HepG2 (cell line): ENCODE results near the gene PSMB11. TPM values are rescaled to one million over a fixed set of nuclear protein-coding genes. Genes with fewer than 3 reads are reported as not detected.

Source experiments
- CAMTA2 ChIP-seq: sonication (generic); formaldehyde crosslinking; IDR thresholded peaks from 2 replicates; pipeline ENCODE4 v1.4.0; 2020; ENCODE audit warnings: mild to moderate bottlenecking, missing genetic modification reagents, borderline replicate concordance
- CBFB ChIP-seq: sonication (generic); formaldehyde crosslinking; IDR thresholded peaks from 2 replicates; pipeline ENCODE4 v1.4.0; 2020; ENCODE audit warnings: missing genetic modification reagents
- CENPT ChIP-seq: sonication (generic); formaldehyde crosslinking; IDR thresholded peaks from 2 replicates; pipeline ENCODE4 v1.8.0; 2022; ENCODE audit warnings: low read depth, mild to moderate bottlenecking, moderate library complexity, missing genetic modification reagents
- ISX ChIP-seq: sonication (generic); formaldehyde crosslinking; conservative IDR thresholded peaks from 2 replicates; pipeline ENCODE4 v1.5.0; 2020; ENCODE audit warnings: missing genetic modification reagents
- KAT2B ChIP-seq: fragments of 150-350 bp; IDR thresholded peaks from 2 replicates; pipeline ENCODE4 v1.6.1; 2014; ENCODE audit warnings: low read depth, low read length, borderline replicate concordance
- MTA1 ChIP-seq: sonication (generic); formaldehyde crosslinking; IDR thresholded peaks from 2 replicates; pipeline ENCODE4 v1.4.0; 2020; ENCODE audit warnings: missing genetic modification reagents, mild to moderate bottlenecking, borderline replicate concordance
- NR2F1 ChIP-seq, 2 experiments: fragments of 450-650 bp in 1 of 2; formaldehyde crosslinking in 1 of 2; IDR thresholded peaks; 2 replicates each; pipeline versions ENCODE4 v1.5.0 to v1.6.1; 2016 to 2020; ENCODE audit warnings: mild to moderate bottlenecking in 1 of 2, missing compliant biosample characterization in 1 of 2, missing genetic modification reagents in 1 of 2, moderate library complexity in 1 of 2
- SMAD1 ChIP-seq: sonication (generic); formaldehyde crosslinking; IDR thresholded peaks from 2 replicates; pipeline ENCODE4 v1.4.0; 2020; ENCODE audit warnings: missing genetic modification reagents, low read depth, mild to moderate bottlenecking, borderline replicate concordance
- SNAI1 ChIP-seq: sonication (generic); formaldehyde crosslinking; IDR thresholded peaks from 2 replicates; pipeline ENCODE4 v1.5.0; 2020; ENCODE audit warnings: mild to moderate bottlenecking, missing genetic modification reagents, borderline replicate concordance
- TFAP4 ChIP-seq: sonication (generic); IDR thresholded peaks from 2 replicates; pipeline ENCODE4 v1.6.1; 2016; ENCODE audit warnings: low read depth, borderline replicate concordance
- ZBTB37 ChIP-seq: sonication (generic); formaldehyde crosslinking; IDR thresholded peaks from 2 replicates; pipeline ENCODE4 v1.4.0; 2020; ENCODE audit warnings: mild to moderate bottlenecking, missing genetic modification reagents
- ZNF121 ChIP-seq: sonication (generic); formaldehyde crosslinking; IDR thresholded peaks from 2 replicates; pipeline ENCODE4 v1.5.0; 2020; ENCODE audit warnings: mild to moderate bottlenecking, missing genetic modification reagents
- ZNF136 ChIP-seq: sonication (generic); formaldehyde crosslinking; IDR thresholded peaks from 2 replicates; pipeline ENCODE4 v1.8.1; 2022; ENCODE audit warnings: low read depth, mild to moderate bottlenecking, moderate library complexity, missing genetic modification reagents
- ZNF234 ChIP-seq: sonication (generic); formaldehyde crosslinking; conservative IDR thresholded peaks from 2 replicates; pipeline ENCODE4 v1.5.1; 2020; ENCODE audit warnings: mild to moderate bottlenecking, missing genetic modification reagents
- ZNF687 ChIP-seq: sonication (generic); formaldehyde crosslinking; IDR thresholded peaks from 2 replicates; pipeline ENCODE4 v1.5.1; 2020; ENCODE audit warnings: mild to moderate bottlenecking, missing genetic modification reagents, moderate library complexity
- polyA plus RNA-seq, 8 experiments: library from polyadenylated mRNA; depleted of rRNA in 3 of 8; stranded (reverse) in 7 of 8; unstranded in 1 of 8; fragments of >200 nt; fragmentation: Illumina TruSeq in 4 of 8; extraction: Trizol in 4 of 8; gene quantifications; 2 replicates each; pipeline versions ENCODE4 v1.2.1 to v1.2.3, GENCODE V29; 2011 to 2016; ENCODE audit warnings: low read depth in 4 of 8, missing spikeins in 1 of 8, mixed read lengths in 1 of 8; ENCODE audit not compliant: insufficient read depth in 1 of 8
- total RNA-seq, 5 experiments: library from RNA; depleted of rRNA; stranded (reverse); fragments of >200 nt; fragmentation: Illumina TruSeq; extraction: Trizol; gene quantifications; 2 replicates each; pipeline ENCODE4 v1.2.3, GENCODE V29; 2016; ENCODE audit warnings: low read depth in 1 of 5
- TF ChIP-seq, protein P1 (sequence below): sonication (generic); formaldehyde crosslinking; conservative IDR thresholded peaks from 2 replicates; pipeline ENCODE4 v1.8.1; 2023; ENCODE audit warnings: missing genetic modification reagents
- TF ChIP-seq, protein P2 (sequence below): sonication (generic); formaldehyde crosslinking; conservative IDR thresholded peaks from 2 replicates; pipeline ENCODE4 v1.4.0; 2020; ENCODE audit warnings: missing genetic modification reagents
- TF ChIP-seq, protein P3 (sequence below): IDR thresholded peaks from 2 replicates; pipeline ENCODE4 v1.6.1; 2012; ENCODE audit warnings: inconsistent platforms

The PSMB11 gene
- total and polyA plus RNA-seq, 2 of the 13 experiments (the other 11 are each of a cell fraction or from before 2014, with no cell fraction given), result not detected

- TF ChIP-seq ZNF687 (CRISPR knock-in tag) (peak; percentile 93), ZNF136 (CRISPR knock-in tag) (peak; percentile 76; the same call in 1 of the 2 replicates), ZBTB37 (peak; percentile 78), ZNF121 (CRISPR knock-in tag) (peak; percentile 50; the same call in 1 of the 2 replicates), CENPT (CRISPR knock-in tag) (no peak; the same call in 1 of the 2 replicates), ISX (peak; percentile 93; the same call in 1 of the 2 replicates), NR2F1 (CRISPR knock-in tag; IDR thresholded peaks at IDR 0.05) (peak in 1 of 2 experiments; percentile 58; a peak in 1 of 4 replicates), ZNF234 (CRISPR knock-in tag) (no peak; the same call in 1 of the 2 replicates), CAMTA2 (CRISPR knock-in tag) (peak; percentile 99; the same call in 1 of the 2 replicates), KAT2B (peak; percentile 23; the same call in 1 of the 2 replicates), MTA1 (CRISPR knock-in tag) (peak; percentile 87; the same call in 1 of the 2 replicates), SNAI1 (CRISPR knock-in tag) (peak; percentile 99), SMAD1 (CRISPR knock-in tag) (peak; percentile 78; the same call in 1 of the 2 replicates), TFAP4 (peak; percentile 42; the same call in 1 of the 2 replicates), CBFB (peak; percentile 57; the same call in 1 of the 2 replicates)
- TF ChIP-seq, protein P1, sequence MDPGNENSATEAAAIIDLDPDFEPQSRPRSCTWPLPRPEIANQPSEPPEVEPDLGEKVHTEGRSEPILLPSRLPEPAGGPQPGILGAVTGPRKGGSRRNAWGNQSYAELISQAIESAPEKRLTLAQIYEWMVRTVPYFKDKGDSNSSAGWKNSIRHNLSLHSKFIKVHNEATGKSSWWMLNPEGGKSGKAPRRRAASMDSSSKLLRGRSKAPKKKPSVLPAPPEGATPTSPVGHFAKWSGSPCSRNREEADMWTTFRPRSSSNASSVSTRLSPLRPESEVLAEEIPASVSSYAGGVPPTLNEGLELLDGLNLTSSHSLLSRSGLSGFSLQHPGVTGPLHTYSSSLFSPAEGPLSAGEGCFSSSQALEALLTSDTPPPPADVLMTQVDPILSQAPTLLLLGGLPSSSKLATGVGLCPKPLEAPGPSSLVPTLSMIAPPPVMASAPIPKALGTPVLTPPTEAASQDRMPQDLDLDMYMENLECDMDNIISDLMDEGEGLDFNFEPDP (CRISPR knock-in tag), result no peak
- TF ChIP-seq, protein P2, sequence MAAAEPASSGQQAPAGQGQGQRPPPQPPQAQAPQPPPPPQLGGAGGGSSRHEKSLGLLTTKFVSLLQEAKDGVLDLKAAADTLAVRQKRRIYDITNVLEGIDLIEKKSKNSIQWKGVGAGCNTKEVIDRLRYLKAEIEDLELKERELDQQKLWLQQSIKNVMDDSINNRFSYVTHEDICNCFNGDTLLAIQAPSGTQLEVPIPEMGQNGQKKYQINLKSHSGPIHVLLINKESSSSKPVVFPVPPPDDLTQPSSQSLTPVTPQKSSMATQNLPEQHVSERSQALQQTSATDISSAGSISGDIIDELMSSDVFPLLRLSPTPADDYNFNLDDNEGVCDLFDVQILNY (CRISPR knock-in tag), result peak; percentile 84; the same call in 1 of the 2 replicates
- TF ChIP-seq, protein P3, sequence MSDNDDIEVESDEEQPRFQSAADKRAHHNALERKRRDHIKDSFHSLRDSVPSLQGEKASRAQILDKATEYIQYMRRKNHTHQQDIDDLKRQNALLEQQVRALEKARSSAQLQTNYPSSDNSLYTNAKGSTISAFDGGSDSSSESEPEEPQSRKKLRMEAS, result peak; percentile 77
Measured at GRCh38 chr14:23034498-23035302, 7.3 kb upstream of the PSMB11 start, which contains the start of gene PSMB5 (continued).
